ENCODE measurements around the gene ROS1.
"Not testable (repeated sequence)": the region's sequence is repeated elsewhere in the genome, so short reads cannot be mapped to it uniquely, and the experiment has no call there.

Gene ROS1

GRCh38 chr6:117375446-117375845, 50.3 kb downstream of the ROS1 start:
- DNase-seq, result no peak

- DNase-seq, result no peak
Observed at GRCh38 chr6:117373211-117373813, 52.4 kb downstream of the ROS1 start.

- DNase-seq, result not testable (repeated sequence)
Observed at GRCh38 chr6:117372289-117372688, 53.5 kb downstream of the ROS1 start.

GRCh38 chr6:117371492-117371891, 54.2 kb downstream of the ROS1 start:
- DNase-seq, result no peak

- no peak for DNase-seq
Observed at GRCh38 chr6:117359581-117359980, 66.2 kb downstream of the ROS1 start.

- DNase-seq, result no peak
Observed at GRCh38 chr6:117354671-117355070, 71.1 kb downstream of the ROS1 start.

- DNase-seq, result peak; percentile 2
Observed at GRCh38 chr6:117352466-117353081, 73.2 kb downstream of the ROS1 start.

- DNase-seq, result no peak
Observed at GRCh38 chr6:117351521-117351920, 74.2 kb downstream of the ROS1 start.

GRCh38 chr6:117346142-117346930, 79.4 kb downstream of the ROS1 start:
- peak; percentile 1 for DNase-seq

- DNase-seq, result no peak
Observed at GRCh38 chr6:117345292-117345610, 80.5 kb downstream of the ROS1 start.

GRCh38 chr6:117344444-117345291, 81.1 kb downstream of the ROS1 start:
- DNase-seq, result no peak

GRCh38 chr6:117338567-117338966, 87.2 kb downstream of the ROS1 start:
- no peak for DNase-seq

- DNase-seq, result no peak
Observed at GRCh38 chr6:117329926-117330325, 95.8 kb downstream of the ROS1 start.

GRCh38 chr6:117328500-117328899, 97.2 kb downstream of the ROS1 start:
- DNase-seq, result no peak

- no peak for DNase-seq
Observed at GRCh38 chr6:117328005-117328389, 97.7 kb downstream of the ROS1 start.

- DNase-seq, result no peak
Observed at GRCh38 chr6:117327149-117328004, 98.4 kb downstream of the ROS1 start.

- DNase-seq, result no peak
Observed at GRCh38 chr6:117326396-117326795, 99.3 kb downstream of the ROS1 start.

GRCh38 chr6:117317261-117317660, 108.5 kb downstream of the ROS1 start:
- DNase-seq, result no peak

- no peak for DNase-seq
Observed at GRCh38 chr6:117311726-117312125, 114.0 kb downstream of the ROS1 start.

- no peak for DNase-seq
Observed at GRCh38 chr6:117311310-117311709, 114.4 kb downstream of the ROS1 start.

GRCh38 chr6:117309611-117310010, 116.1 kb downstream of the ROS1 start:
- no peak for DNase-seq

GRCh38 chr6:117309069-117309468, 116.7 kb downstream of the ROS1 start:
- DNase-seq, result no peak
